Stimulated activated CD4-positive, alpha-beta T cell treated with anti-CD3 and anti-CD28 coated beads, Interleukin-4, amount 100 ng/mL, for 4 hours (primary cell): ENCODE results near the gene FAM222A.

Source experiments
- DNase-seq, 2 experiments: peaks; one replicate each; pipeline ENCODE4 v3.0.0-alpha.2; 2020

FAM222A gene

DNA sequence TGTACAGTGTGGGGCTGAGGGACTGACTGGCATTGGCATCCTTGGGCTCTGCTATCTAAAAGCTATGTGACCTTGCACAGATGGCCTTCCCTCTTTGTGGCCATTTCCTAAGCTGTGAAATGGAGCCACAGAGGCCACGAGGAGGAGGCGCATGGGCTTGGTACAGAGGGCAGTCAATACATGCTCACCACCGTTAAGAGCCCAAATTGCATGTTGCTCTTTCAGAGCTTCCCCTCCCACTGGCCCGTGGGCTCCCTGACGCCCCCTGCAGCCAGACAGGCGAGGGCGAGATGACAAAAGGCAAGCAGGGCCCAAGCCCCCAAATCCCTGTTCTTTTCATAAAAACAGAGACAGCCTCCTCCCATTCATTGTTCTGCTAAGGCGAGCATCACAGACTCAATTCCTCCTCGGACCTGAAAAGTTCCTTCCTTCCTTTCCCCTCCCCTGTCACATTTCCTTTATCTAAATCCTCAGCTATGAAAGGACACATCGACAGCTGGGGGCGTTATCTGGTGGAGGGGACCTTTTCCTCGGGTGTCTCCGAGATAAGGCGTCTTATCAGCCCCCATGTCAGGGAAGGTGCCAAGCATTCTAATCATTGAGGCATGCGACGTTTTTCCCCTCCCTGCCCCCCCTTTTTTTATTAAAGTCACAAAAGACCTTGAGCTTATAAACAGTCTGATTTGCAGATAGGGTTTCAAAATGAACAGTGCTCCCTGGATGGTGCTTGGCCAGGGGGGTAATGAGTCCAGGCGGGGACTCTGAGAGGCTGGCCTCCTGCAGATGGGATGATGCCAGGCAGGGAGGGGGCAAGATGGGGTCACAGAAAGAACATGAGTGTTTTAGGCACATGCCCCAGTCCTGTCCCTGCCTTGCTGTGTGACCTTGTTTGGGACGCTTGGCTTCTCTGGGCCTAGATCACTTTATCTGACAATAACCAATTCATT lies 26.4 kb downstream of the FAM222A start:
- DNase-seq = no peak

DNA sequence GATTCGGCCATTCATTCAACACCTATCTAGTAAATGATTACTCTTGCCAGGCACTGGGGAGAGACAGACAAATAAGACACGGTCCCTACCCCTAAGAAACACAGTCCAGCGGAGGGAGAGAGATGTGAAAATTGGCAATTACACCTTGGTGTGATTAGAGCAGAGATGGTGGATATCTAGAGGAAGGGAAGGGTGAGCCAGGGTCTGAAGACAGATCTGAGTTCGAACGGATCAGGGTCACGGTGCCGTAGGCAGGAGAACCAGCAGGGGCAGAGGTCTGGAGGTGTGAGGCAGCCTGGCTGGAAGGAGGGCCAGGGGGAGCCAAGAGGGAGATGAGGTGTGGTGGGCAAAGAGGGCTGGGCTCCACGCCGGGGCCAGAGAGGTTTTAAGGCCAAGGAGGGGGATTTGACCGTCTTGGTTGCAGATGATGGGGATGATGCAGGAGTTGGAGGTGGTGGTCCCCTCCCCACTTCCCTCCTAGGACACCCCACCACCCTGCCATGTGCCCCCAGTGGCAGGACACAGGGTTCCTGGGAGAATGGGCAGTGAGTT lies 27.1 kb downstream of the FAM222A start:
- DNase-seq = no peak

DNA sequence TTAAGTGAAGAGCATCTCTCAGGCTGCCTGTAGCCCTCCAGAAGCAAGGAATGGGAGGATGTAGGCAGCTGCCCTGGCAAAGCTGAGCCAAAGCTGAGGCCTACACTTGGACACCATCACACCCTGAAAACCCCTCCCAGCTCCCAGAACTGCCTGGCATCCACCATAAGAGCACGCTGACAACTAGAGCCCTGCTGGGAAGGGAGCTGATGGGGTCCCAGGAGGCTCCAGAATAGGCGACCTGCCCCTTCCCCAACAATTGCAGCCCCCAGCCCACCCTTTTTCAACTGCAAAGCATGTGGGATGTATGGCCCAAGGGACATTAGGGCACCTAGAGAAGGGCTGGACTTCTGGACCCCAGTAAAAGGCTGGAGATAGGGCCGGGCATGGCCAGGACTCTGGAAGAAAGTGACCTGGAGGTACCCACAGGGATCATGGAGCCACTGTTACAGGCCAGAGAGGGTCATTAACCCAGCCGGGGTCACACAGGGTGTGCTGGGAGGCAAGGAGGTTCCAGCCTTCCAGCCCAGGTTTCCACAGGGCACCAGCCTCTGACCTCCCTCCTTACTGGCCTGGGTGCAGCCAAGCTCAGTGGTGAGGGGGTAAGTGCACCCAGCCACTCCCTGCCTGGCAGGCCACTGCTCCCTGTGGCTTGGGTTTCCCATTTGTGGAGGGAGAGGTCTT lies 27.8 kb downstream of the FAM222A start:
- no peak for DNase-seq

DNA sequence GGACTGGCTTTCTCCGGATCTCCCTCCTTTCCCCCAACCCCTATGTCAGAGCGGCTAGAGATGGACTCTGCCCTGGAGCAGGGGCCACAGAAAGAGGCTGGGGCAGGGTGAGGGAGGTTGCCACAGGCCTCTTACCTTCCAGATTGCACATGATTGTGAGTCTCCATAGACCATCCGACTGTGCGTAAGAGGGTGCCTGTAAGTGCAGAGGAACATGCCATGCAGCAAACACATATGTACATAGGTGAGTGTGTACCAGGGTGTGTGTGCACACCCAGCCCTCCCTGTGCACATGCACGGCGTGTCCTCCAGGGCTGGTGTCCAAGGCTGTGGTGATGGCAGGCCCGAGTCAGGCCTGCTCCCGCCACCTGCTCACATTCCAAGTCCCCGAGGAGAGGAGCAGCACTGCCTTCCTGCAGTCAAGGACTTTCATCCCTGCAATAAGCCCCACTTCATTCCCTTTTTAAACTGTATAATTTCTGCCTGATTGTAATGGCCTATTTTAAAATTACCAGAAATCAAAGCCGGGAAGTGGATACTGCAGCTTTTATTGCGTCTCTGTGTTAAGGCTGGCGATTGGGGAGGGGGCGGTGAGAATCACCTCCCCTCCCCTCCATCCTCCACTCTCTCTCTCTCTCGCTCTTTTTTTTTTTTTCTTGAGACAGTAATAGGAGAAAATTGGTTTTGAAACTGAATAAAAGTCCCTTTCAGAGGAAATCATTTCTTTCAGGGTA lies 28.5 kb downstream of the FAM222A start:
- DNase-seq = no peak

DNA sequence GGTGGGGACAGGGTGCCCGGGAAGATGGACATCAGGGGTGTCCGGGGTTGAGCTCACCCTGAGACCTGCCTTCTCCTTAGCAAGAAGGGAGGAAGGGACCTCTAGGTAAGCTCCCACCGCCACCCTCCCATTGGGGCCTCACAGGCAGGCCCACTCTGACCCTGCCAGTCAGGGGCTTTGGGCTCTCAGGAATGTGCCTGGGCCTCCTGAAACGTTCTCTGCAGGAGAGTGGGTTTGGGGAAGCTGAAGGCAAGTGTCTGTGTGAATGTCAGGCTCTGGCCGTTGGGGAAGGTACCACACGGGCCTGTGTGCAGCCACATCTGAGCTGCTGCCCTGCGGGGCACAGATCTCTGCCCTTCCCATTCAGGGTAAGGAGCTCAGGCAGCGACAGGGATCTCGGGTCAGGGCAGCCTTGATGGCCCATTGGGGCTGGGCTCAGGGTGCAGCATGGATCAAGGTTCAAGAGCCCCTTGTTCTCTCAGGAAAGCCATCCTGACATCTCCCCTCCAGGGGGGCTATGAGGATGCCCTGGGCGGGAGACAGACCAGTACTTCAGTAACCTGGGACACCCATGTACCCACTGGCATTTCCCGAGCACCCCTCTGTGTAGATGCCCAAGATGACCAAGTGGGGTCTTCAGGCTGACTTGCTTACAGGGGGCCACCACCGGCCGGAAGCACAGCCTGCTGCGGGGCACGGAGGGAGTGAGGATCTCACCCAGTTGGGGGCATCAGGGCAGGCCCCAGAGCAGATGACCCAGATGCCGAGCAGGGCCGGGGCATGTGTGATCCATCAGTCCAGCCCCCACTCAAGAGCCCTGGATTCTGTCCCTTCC lies 29.7 kb downstream of the FAM222A start:
- no peak for DNase-seq

DNA sequence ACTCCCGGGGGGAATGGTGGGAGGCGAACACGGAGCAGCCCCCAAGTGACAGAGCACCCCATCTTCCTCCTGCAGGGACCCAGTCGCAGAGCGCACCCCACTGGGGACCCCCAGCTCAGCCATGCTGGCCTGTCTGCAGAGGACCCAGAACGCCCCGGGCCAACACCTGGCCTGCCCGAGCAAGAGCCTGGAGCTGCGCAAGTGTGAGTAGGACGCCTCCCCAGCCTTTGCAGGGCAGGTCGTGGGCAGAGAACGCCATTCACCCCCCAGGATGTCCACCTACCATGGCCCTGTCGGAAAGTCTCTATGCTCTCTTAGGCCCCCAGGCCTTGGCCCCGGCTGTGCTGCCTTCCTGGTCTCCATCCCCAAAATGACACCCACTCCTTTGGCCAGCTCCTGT lies 30.4 kb downstream of the FAM222A start:
- DNase-seq = no peak

DNA sequence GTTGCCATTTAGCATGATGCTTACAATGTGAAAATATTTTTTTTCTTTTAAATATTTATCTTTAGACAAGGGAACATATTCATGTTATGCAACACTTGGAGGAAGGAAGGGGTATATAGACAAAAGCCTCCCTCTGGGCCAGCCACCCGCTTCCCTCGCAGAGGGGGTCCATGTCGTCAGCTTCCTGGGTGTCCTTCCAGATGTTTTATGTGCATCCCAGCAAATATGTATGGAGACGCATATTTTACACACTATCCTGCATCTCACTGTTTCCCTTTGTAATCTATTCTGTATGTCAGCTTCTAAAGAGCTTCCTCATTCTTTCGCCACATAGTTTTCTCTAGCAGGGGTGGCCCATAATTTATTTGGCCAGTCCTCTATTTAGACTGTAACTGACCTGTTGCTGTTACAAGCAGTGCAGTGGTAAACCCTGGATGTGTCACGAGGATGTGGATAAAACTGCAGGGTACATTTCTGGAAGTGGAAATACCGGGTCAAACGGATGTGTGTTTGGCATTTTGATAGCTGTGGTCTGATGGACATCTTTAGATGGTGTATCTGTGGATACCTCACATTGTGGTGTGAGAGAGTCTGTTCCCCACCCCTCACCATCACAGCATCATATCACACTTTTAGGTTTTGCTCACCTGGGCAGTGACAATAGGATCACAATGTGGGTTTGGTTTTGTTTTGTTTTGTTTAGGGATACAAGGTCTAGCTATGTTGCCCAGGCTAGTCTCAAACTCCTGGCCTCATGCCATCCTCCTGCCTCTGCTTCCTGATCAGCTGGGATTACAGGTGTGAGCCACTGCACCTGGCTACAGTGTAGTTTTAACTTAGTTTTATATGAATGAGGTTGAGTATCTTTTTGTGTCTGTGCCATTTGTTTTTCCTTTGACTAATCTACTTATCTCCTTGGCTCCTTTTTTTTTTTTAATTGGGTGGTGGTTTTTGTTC lies 31.6 kb downstream of the FAM222A start:
- DNase-seq = no peak

DNA sequence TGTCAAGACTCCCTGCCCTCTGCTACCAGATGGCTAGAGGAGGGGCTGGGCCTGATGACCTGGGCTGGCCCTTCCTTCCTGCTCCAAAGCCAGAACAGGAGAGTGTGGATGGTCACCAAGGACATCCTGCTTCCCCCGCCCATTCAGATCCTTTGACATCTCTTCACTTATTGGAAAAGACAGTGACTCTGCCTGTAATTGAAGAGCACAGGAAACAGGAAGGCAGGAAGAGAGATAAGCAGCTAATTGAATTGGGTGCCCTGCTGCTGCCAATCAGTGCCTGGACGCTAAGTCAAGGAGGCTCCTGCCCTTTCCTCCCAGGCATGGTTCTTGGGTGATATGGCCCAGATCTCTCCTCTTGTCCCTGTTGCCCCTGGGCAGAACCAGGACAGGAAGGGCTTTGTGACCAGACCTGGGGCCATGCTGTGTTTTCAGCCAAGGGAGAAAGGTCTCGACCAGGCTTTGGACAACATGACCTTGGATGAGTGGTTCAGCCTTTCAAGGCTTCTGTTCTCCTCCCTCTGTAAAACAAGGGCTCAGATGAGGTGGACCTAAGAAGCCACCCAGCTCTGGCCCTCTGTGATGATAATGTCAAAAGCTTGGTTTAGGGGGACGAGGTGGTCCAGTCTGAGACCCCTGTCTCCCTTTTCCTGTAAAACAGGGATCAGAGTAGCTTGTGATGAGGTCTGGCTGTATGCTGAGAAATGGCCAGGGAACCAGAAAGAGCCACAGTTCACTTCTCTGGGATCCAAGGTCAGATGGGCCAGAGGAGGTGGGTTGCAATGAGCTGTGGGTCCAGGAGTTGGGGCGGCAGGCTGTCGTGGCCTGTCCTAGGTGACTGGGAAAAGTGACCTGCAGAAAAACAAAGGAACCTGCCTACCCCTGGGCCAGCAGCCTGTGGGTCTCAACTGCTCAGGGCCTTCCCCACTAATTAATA lies 38.8 kb downstream of the FAM222A start:
- DNase-seq = no peak

DNA sequence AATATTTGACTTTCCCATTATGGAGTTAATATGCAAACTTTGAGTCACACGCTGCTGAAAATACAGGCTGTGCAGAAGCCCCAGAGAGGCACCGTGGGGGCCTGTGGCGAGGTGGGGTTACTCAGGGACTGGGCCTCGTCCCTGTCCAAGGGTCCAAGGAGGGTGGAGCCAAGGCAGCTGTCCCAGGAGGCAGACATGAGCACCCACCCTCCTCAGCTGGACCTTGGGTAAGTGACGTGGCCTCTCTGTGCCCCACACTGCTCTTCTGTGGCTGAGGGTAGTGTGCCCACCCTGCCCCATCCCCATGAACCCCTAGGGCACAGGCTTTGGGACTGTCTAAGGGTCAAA lies 39.4 kb downstream of the FAM222A start:
- no peak for DNase-seq

DNA sequence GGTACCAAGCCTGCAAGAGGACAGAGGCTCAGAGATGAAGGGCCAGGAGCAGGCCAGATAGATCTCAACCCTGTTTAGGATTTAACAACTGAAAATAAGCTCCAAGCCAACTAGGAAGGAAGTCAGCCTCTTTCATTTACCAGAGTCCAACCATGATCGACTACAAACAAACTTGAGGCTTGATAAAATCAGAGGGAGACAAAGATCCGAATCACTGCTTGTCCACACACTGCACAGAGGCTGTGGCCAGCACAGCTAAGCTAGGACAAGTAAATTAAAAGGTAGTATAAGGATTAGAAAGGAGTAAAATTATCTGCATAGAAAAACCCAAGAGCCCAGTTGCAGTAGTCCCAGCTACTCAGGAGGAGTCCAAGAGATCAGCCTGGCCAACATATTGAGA lies 40.3 kb downstream of the FAM222A start:
- no peak for DNase-seq

DNA sequence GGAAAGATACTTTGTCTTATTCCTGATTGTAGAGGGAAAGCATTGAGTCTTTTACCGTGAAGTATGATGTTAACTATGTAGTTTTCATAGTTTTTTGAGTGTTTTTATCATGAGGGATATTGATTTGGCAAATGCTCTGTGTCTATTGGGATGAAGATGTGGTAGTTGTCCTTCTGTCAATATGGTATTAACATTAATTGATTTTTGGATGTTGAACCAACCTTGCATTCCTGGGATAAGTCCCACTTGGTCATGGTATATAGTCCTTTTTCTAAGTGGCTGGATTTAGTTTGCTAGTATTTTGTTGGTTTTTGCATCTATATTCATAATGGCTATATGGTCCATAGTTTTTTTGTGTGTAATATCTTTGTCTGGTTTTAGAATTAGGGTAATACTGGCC lies 42.8 kb downstream of the FAM222A start:
- no peak for DNase-seq

DNA sequence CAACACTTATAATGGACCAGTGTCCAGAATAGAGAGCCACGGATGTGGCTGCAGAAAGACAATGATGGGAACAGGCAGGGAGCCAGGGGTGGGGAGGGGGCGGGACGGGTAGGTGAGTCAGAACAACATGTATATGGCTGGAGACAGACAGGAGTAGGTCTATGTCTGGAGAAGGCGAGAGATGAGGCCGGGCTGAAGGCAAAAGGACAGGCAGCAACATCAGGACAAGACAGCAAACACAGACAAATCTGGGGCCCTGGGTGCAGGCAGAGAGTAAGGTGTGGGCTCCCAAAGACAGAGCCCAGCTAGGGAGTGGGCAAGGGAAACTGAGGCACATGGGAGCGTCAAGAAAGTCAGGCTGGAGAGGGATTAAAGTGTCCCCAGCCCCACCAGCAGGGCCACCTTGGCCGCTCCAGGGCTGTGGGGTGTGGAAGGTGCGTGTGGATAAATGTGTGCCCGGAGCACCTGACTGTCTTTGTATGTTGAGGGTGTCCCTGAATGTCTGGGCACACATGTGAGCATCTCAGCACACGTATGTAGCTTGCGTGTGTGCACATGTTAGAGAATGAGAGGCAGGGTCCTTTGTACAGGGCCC lies 44.1 kb downstream of the FAM222A start:
- DNase-seq = no peak

DNA sequence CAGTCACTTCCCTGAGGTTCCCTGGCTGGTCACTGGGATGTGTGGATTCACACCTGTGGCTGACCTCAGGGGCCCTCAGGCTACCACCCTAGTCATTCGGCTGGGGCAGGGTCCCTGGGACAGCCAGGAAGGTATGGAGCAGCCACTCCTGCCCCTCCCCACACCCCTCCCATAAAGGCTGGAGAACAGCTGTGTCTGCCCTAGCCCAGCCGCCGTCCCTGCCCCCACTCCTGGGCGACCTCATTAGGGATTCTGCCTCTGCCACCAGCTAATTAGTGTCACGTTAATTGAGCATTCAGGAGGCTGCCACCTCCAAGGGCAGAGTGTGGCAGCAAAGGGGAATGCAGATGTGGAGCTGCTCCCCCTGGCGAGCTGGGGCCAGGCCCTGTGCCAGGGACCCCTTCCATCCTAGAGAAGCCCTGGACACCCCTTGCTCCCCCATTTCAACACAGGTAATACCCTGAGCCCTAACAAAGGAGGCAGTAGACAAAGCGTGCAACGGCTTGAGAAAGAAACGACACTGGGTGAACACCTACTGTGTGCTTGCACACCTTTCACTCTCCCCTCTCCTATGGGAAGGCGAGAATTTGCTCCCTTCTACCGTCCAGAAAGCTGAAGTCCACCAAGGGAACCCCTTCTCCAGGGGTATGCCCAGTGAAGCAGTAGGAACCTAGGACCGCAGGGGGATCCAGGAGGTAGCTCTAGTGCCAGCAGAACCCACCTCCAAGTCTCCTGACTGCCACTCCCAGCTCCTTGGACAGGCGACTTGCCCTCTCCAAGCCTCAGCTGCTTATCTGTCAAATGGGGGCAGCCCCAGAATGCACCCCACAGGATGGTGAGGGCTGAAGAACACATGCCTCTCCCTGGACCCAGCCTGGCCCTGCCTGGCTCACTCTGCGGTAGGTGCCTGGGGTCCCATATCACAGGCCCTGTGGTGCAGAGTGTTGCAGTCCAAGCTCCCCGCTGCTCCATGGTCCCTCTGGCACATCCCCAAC lies 45.1 kb downstream of the FAM222A start:
- DNase-seq = no peak

DNA sequence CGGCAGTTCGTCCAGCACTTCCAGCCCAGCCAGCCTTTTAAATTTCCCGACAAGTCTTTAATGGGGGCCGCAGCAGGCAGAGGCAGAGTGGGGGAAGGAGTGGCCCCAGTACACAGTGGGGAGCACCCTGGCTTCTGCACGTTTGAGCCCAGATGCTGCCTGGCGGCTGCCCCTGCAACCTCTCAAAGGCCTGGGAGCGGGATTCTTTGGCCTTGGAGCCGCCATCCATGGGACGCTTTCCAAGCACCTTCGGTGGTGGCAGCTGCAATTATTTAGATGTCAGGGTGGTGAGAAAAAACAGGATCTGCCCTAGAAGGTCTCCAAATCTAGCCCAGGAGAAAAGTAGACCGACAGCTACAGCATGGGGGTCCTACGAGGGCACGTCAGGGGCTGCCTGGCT lies 46.0 kb downstream of the FAM222A start:
- no peak for DNase-seq

DNA sequence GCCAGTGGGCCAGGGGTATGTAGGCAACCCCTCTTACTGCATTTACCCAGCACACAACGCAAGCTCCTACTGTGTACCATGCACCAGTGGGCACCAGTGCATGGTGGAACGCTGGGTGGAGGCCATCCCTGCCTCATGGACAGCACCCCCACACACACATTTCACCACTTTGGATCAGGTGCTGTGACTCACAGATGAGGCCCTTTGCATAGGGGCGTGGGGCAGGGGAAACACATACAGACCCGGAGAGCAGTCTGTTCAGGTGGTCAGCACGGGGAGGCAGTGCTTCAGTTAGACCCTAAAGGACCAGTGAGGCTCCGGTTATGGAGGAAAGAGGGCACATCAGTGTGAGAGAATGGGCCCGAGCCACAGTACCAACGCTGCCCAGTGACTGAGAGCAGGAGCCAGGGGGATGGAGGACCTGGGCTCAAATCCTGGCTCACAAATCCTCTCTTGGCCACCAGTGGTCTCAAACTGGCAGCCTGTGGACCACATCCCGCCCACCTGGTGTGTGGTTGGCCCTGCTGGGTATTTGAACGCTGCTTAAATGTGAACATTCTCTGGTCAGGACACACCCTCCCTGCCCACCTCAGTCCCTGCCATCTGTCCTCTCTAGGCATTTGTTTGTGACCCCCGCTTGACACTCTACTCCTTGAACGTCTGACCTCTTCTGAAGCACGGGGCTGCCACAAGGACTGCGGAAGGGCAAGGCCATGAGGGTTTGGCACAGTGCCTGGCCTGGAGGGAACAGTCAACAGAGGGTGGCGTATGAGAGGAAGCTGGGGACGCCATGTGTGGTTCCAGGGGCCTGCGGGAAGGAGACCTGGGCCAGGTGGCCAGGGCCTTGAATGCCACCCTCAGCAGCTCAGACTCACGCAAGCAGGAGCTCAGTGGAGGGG lies 46.7 kb downstream of the FAM222A start:
- no peak for DNase-seq

DNA sequence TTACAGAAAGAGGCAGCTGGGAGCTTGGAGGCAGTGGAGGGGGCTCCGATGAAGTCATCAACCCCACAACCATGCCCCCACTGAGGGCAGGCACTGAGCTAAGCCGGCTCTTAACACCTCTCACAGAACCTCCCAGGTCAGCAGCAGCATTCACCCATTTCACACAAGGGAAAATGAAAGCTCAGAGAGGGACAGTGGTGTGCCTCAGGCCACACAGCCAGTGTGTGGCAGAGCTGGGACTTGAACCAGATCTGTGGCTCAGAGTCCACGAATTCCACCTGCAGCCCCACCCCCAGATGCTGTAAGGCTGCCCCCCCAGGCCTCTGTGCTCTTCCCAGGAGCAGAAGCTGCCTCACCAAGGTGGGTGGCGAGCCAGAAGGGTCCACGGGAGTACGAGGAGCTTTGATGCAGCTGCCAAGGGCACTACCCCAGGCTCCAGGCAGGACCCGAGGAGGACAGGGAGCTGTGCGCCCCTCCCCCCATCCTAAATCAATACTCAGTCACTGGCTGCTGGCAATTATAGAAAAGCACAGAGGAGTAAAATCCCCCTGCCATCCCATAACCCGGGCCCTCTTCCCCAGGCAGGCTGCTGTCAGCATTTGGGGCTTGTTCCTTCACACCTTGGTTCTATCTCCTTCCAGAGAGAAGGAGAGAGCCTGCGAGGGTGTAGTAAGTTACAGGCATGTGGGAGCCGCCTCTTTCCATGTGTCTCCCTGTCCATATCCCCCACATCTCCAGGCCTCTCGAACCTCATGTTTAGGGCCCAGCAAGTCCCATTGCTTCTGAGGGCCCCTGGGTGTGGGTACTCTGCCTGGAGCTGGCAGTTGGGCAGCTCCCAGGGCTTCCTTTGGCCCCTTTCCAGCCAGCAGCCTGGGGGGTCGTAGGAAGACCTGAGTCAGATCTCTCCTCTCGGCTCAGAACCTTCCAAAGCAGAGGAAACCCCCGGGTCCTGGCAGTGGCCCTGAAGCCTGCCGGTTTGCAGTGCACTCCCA lies 47.6 kb downstream of the FAM222A start:
- DNase-seq = no peak
